Stimulated activated naive CD8-positive, alpha-beta T cell treated with anti-CD3 and anti-CD28 coated beads, Interleukin-15, Interleukin-2, amounts not matched to agents 100 ng/mL and 50 ng/mL, for 24 hours (primary cell): ENCODE results near the gene AKR7A3.
"Not testable (repeated sequence)": the region's sequence is repeated elsewhere in the genome, so short reads cannot be mapped to it uniquely, and the experiment has no call there.

Experiments
- H3K27ac Mint-ChIP-seq: one replicate; pipeline ENCODE4 v1.8.0; 2021; ENCODE audit warnings: mild to moderate bottlenecking, mixed read lengths
- H3K27me3 Mint-ChIP-seq: one replicate; pipeline ENCODE4 v1.8.0; 2021; ENCODE audit warnings: mixed read lengths
- H3K36me3 Mint-ChIP-seq: one replicate; pipeline ENCODE4 v1.8.0; 2021; ENCODE audit warnings: low read depth, mixed read lengths
- H3K4me1 Mint-ChIP-seq: one replicate; pipeline ENCODE4 v1.8.0; 2021; ENCODE audit warnings: low read depth, mixed read lengths
- H3K4me3 Mint-ChIP-seq: one replicate; pipeline ENCODE4 v1.8.0; 2021; ENCODE audit warnings: mild to moderate bottlenecking, mixed read lengths
- H3K9me3 Mint-ChIP-seq: one replicate; pipeline ENCODE4 v1.8.0; 2021; ENCODE audit warnings: mixed read lengths

The AKR7A3 gene

GRCh38 chr1:19285807-19286206 is 2.8 kb downstream of the AKR7A3 start:
- not testable (repeated sequence) for H3K4me1 Mint-ChIP-seq, H3K9me3 Mint-ChIP-seq, H3K27ac Mint-ChIP-seq, H3K4me3 Mint-ChIP-seq, H3K36me3 Mint-ChIP-seq
- peaks cover 19% of the 10 kb centered on the region for H3K27me3 Mint-ChIP-seq

GRCh38 chr1:19285366-19285765 is 3.2 kb downstream of the AKR7A3 start:
- not testable (repeated sequence) for H3K36me3 Mint-ChIP-seq, H3K9me3 Mint-ChIP-seq, H3K27ac Mint-ChIP-seq, H3K4me3 Mint-ChIP-seq, H3K4me1 Mint-ChIP-seq
- peaks cover 19% of the 10 kb centered on the region for H3K27me3 Mint-ChIP-seq

- H3K27ac Mint-ChIP-seq, result no peak overlapping the region
- H3K9me3 Mint-ChIP-seq, result no peaks in the 10 kb centered on the region
- H3K4me3 Mint-ChIP-seq, result no peak overlapping the region
- H3K27me3 Mint-ChIP-seq, result peaks cover 17% of the 10 kb centered on the region
- H3K4me1 Mint-ChIP-seq, result peaks cover 8% of the 10 kb centered on the region
- no peaks in the 10 kb centered on the region for H3K36me3 Mint-ChIP-seq
Measured at GRCh38 chr1:19284881-19285280, 3.7 kb downstream of the AKR7A3 start.

GRCh38 chr1:19283891-19284290 is 4.7 kb downstream of the AKR7A3 start:
- H3K27ac Mint-ChIP-seq, result no peak overlapping the region
- no peaks in the 10 kb centered on the region for H3K36me3 Mint-ChIP-seq
- H3K27me3 Mint-ChIP-seq, result peaks cover 7% of the 10 kb centered on the region
- H3K4me3 Mint-ChIP-seq, result no peak overlapping the region
- peaks cover 4% of the 10 kb centered on the region for H3K4me1 Mint-ChIP-seq
- H3K9me3 Mint-ChIP-seq, result no peaks in the 10 kb centered on the region

GRCh38 chr1:19274636-19275035 is 13.9 kb downstream of the AKR7A3 start:
- Mint-ChIP-seq H3K9me3 (peaks cover 6% of the 10 kb centered on the region), H3K27ac (no peak overlapping the region), H3K4me3 (no peak overlapping the region), H3K36me3 (peaks cover 4% of the 10 kb centered on the region), H3K27me3 (peaks cover 16% of the 10 kb centered on the region), H3K4me1 (no peaks in the 10 kb centered on the region)

GRCh38 chr1:19273844-19274531 is 14.6 kb downstream of the AKR7A3 start:
- not testable (repeated sequence) for H3K4me1 Mint-ChIP-seq, H3K27ac Mint-ChIP-seq
- peaks cover 16% of the 10 kb centered on the region for H3K27me3 Mint-ChIP-seq

GRCh38 chr1:19273106-19273843 is 15.3 kb downstream of the AKR7A3 start:
- Mint-ChIP-seq H3K27me3 (peaks cover 16% of the 10 kb centered on the region), H3K4me1 (no peaks in the 10 kb centered on the region), H3K27ac (no peak overlapping the region), H3K9me3 (peaks cover 6% of the 10 kb centered on the region), H3K36me3 (peaks cover 4% of the 10 kb centered on the region), H3K4me3 (no peak overlapping the region)

More at GRCh38 chr1:19273844-19274531, 14.6 kb downstream of the AKR7A3 start:
- H3K9me3 Mint-ChIP-seq, H3K4me3 Mint-ChIP-seq, H3K36me3 Mint-ChIP-seq: not testable (repeated sequence)

GRCh38 chr1:19272064-19272463 is 16.5 kb downstream of the AKR7A3 start:
- H3K9me3 Mint-ChIP-seq, result peaks cover 6% of the 10 kb centered on the region

GRCh38 chr1:19270343-19270730 is 18.2 kb downstream of the AKR7A3 start:
- not testable (repeated sequence) for H3K36me3 Mint-ChIP-seq, H3K4me1 Mint-ChIP-seq, H3K27ac Mint-ChIP-seq, H3K4me3 Mint-ChIP-seq, H3K9me3 Mint-ChIP-seq
- H3K27me3 Mint-ChIP-seq, result peaks cover 13% of the 10 kb centered on the region

More at GRCh38 chr1:19272064-19272463, 16.5 kb downstream of the AKR7A3 start:
- peaks cover 16% of the 10 kb centered on the region for H3K27me3 Mint-ChIP-seq
- H3K36me3 Mint-ChIP-seq, result peaks cover 4% of the 10 kb centered on the region
- no peak overlapping the region for H3K4me3 Mint-ChIP-seq
- H3K4me1 Mint-ChIP-seq, result no peaks in the 10 kb centered on the region
- H3K27ac Mint-ChIP-seq, result no peak overlapping the region

- H3K36me3 Mint-ChIP-seq, H3K27ac Mint-ChIP-seq, H3K4me3 Mint-ChIP-seq, H3K4me1 Mint-ChIP-seq, H3K9me3 Mint-ChIP-seq: not testable (repeated sequence)
- H3K27me3 Mint-ChIP-seq, result peaks cover 11% of the 10 kb centered on the region
Measured at GRCh38 chr1:19269427-19270342, 18.9 kb downstream of the AKR7A3 start.

- H3K36me3 Mint-ChIP-seq, result peaks cover 4% of the 10 kb centered on the region
- no peaks in the 10 kb centered on the region for H3K4me1 Mint-ChIP-seq
- no peak overlapping the region for H3K27ac Mint-ChIP-seq
- H3K4me3 Mint-ChIP-seq, result no peak overlapping the region
- H3K27me3 Mint-ChIP-seq, result peaks cover 6% of the 10 kb centered on the region
- no peaks in the 10 kb centered on the region for H3K9me3 Mint-ChIP-seq
Measured at GRCh38 chr1:19268445-19268844, 20.1 kb downstream of the AKR7A3 start.

GRCh38 chr1:19262744-19263143 is 25.8 kb downstream of the AKR7A3 start:
- no peaks in the 10 kb centered on the region for H3K9me3 Mint-ChIP-seq
- H3K4me1 Mint-ChIP-seq, result peaks cover 4% of the 10 kb centered on the region
- no peak overlapping the region for H3K4me3 Mint-ChIP-seq
- H3K36me3 Mint-ChIP-seq, result peaks cover 31% of the 10 kb centered on the region
- no peak overlapping the region for H3K27ac Mint-ChIP-seq
- no peaks in the 10 kb centered on the region for H3K27me3 Mint-ChIP-seq

GRCh38 chr1:19262047-19262446 is 26.5 kb downstream of the AKR7A3 start:
- no peaks in the 10 kb centered on the region for H3K9me3 Mint-ChIP-seq
- no peaks in the 10 kb centered on the region for H3K27me3 Mint-ChIP-seq
- no peak overlapping the region for H3K27ac Mint-ChIP-seq
- H3K4me1 Mint-ChIP-seq, result peaks cover 11% of the 10 kb centered on the region
- peaks cover 38% of the 10 kb centered on the region for H3K36me3 Mint-ChIP-seq
- no peak overlapping the region for H3K4me3 Mint-ChIP-seq

GRCh38 chr1:19260211-19261138 is 28.1 kb downstream of the AKR7A3 start:
- H3K4me1 Mint-ChIP-seq, result peaks cover 24% of the 10 kb centered on the region
- no peak overlapping the region for H3K27ac Mint-ChIP-seq
- H3K36me3 Mint-ChIP-seq, result peaks cover 52% of the 10 kb centered on the region
- no peaks in the 10 kb centered on the region for H3K27me3 Mint-ChIP-seq
- no peak overlapping the region for H3K4me3 Mint-ChIP-seq
- H3K9me3 Mint-ChIP-seq, result no peaks in the 10 kb centered on the region
